ENCODE data around the gene GRK2. TPM values are rescaled to one million over a fixed set of nuclear protein-coding genes. Genes with fewer than 3 reads are reported as not detected.

GRK2 gene
- total and polyA plus RNA-seq, 9 of the 15 experiments (the other 6 are each of a cell fraction or from before 2014, with no cell fraction given), result 0.24 to 95.8 (median 56.5) TPM

GRCh38 chr11:67285541-67286498 is 19.5 kb downstream of the GRK2 start (continued):
- peak; percentile 26; the same call in 1 of the 2 replicates for TF ChIP-seq ZBTB33 (CRISPR knock-in tag; IDR thresholded peaks at IDR 0.05)
- 0 out of 2 replicates have a peak, but pooled peaks have one; percentile 13 for TF ChIP-seq POLR2A (conservative IDR thresholded peaks at IDR 0.05)
- no peak for TF ChIP-seq PCBP1 (IDR thresholded peaks at IDR 0.05; ENCODE audit: low read depth, low read length, poor library complexity, severe bottlenecking)
- 0 out of 2 replicates have a peak, but pooled peaks have one; percentile 21 for TF ChIP-seq POLR2AphosphoS2 (IDR thresholded peaks at IDR 0.05; ENCODE audit: low read length)
- TF ChIP-seq KAT2B (IDR thresholded peaks at IDR 0.05; ENCODE audit: low read depth, low read length), result no peak
- TF ChIP-seq CCNT2 (IDR thresholded peaks at IDR 0.05; ENCODE audit: borderline replicate concordance, extremely low read depth, insufficient read length, low read depth, low read length), result peak; percentile 19
- TF ChIP-seq NR0B1 (IDR thresholded peaks at IDR 0.05; ENCODE audit: partially characterized antibody), result no peak
- no peak for TF ChIP-seq CHCHD3 (CRISPR knock-in tag; IDR thresholded peaks at IDR 0.05)
- TF ChIP-seq POLR2G (IDR thresholded peaks at IDR 0.05; ENCODE audit: low read depth, low read length), result peak; percentile 69
- TF ChIP-seq SNIP1 (IDR thresholded peaks at IDR 0.05; ENCODE audit: low read depth), result no peak
- peak; percentile 69; the same call in 1 of the 2 replicates for TF ChIP-seq HNRNPL (IDR thresholded peaks at IDR 0.05; ENCODE audit: low read depth, low read length)
- no peak for TF ChIP-seq DACH1 (IDR thresholded peaks at IDR 0.05; ENCODE audit: partially characterized antibody)
- TF ChIP-seq, protein P1, sequence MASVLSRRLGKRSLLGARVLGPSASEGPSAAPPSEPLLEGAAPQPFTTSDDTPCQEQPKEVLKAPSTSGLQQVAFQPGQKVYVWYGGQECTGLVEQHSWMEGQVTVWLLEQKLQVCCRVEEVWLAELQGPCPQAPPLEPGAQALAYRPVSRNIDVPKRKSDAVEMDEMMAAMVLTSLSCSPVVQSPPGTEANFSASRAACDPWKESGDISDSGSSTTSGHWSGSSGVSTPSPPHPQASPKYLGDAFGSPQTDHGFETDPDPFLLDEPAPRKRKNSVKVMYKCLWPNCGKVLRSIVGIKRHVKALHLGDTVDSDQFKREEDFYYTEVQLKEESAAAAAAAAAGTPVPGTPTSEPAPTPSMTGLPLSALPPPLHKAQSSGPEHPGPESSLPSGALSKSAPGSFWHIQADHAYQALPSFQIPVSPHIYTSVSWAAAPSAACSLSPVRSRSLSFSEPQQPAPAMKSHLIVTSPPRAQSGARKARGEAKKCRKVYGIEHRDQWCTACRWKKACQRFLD (CRISPR knock-in tag; IDR thresholded peaks at IDR 0.05), result no peak
- TF ChIP-seq NR2C2 (CRISPR knock-in tag; IDR thresholded peaks at IDR 0.05), result no peak
- TF ChIP-seq NR2C2 (tag; IDR thresholded peaks at IDR 0.05), result no peak
- TF ChIP-seq HDGF (IDR thresholded peaks at IDR 0.05), result no peak
- TF ChIP-seq STAT6 (CRISPR knock-in tag; IDR thresholded peaks at IDR 0.05), result no peak

All from K562 (cell line).